GDM1 (cell line): ENCODE data around the gene TPSD1.
A peak's percentile ranks its signal among the peaks of the same experiment; 100 is the strongest.

ENCODE experiments used
- DNase-seq: peaks from one replicate; lab custom pipeline; 2025; lab: John Stamatoyannopoulos, UW

TPSD1 gene

GRCh38 chr16:1299868-1300203 is 44.0 kb downstream of the TPSD1 start:
- no peak for DNase-seq

DNA sequence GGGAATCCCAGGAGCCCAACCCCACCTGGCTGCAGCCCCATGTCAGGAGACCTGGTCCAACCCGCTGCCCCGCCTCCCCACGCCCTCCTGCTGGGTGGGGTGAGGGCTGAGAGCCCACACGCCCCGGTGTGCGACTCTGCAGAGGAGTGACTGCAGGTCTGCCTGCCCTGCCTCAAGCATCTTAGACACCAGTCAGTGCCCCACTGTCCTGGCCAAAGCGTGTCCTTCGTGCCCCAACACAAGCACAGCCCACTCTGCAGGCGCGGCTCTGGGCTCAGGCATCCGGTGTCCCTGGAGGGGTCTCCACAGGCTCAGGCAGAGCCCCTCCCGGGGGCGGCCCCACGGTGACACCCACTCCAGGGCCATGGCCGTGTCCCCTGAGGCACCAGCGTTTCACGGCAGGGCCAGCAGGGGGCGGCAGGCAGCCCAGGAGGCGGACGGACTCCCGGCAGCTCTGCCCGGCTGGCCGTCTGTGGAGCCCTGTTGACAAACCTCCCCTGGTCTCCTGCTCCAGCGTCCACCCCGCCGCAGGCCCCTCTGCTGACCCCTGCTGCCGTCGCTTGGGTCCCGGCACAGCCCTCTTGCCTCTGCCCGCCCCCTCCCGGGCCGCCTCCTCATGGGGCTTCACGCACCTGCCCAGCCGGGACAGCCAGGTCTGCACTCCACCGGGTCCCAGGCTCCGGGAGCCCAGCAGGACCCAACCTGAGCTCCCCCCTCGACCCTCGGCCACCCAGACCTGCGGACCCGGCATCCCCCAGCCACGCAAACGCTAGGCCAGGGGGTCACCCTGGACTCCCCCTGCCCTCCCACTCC is 45.0 kb downstream of the TPSD1 start:
- DNase-seq = peak; percentile 18

GRCh38 chr16:1301562-1301961 is 45.7 kb downstream of the TPSD1 start:
- no peak for DNase-seq

DNA sequence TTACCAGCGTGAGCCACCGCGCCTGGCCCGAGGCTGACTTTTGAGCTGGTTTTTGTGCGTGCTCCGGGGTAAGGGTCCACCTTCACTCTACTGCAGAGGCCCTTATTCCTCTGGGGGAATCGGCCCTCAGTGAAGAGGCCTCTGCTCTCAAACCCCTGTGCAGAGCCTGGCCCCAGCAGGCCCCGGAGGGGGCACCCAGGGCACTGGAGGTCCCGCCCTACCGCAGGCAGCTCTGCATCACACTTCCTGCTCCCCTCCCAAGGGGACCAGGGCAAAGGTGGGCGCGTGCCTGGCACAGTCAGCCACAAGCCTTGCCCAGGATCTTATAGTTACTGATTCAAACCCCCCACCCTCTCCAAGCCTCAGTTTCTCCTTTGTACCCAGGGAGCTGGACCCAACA is 50.0 kb downstream of the TPSD1 start:
- DNase-seq = no peak

DNA sequence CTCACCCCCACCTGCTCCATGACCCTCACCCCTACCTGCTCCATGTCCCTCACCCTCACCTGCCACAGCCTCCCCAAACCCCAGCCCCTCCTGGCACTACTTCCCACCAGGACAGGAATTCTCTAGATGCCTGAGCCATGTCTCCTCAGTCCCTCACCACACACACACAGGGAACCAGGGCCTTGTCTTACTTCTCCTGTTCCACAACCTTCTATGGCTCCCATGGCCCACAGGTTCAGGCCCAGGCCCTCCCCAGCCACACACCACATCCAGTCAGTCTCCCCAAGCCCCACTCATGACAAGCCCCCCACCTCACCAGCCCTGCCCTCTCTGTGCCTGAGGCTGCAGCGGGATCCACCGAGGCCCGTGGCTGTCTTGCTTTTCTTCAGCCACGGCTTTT is 50.5 kb downstream of the TPSD1 start:
- no peak for DNase-seq

DNA sequence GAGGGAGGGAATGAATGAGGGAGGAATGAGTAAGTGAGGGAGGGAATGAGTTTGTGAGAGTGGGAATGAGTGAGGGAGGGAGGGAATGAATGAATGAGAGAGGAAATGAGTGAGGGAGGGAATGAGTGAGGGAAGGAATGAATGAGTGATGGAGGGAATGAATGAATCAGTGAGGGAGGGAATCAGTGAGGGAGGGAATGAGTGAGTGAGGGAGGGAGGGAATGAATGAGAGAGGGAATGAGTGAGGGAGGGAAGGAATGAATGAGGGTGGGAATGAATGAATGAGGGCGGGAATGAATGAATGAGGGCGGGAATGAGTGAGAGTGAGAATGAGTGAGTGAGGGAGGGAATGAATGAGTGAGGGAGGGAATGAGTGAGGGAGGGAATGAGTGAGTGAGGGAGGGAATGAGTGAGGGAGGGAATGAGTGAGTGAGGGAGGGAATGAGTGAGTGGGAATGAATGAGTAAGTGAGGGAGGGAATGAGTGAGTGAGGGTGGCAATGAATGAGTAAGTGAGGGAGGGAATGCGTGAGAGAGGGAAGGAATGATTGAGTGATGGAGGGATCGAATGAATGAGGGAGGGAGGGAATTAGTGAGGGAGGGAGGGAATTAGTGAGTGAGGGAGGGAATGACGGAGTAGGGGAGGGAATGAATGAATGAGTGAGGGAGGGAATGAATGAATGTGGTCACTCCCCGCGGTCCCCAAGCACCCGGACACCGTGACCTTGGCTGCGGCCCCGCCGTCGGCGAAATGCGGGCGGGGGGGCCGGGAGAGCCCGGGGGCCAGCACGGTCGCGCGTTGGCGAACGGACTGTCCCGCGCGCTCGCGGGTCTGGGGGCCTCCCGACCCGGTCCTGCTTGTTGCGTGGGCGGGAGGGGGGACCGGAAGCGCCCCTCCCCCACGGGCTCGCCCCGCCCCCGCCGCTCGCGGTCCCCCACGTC is 52.4 kb downstream of the TPSD1 start:
- DNase-seq = no peak
